Measurements from ENCODE around the gene KIAA1549.

KIAA1549 gene

GRCh38 chr7:138974675-138975292, 6.4 kb downstream of the KIAA1549 start:
- FAIRE-seq, result no peak

GRCh38 chr7:138974103-138974502, 7.1 kb downstream of the KIAA1549 start:
- no peak for FAIRE-seq

- FAIRE-seq, result no peak
These were observed 10.2 kb downstream of the KIAA1549 start for GRCh38 chr7:138970952-138971351.

GRCh38 chr7:138970446-138970845, 10.7 kb downstream of the KIAA1549 start:
- no peak for FAIRE-seq

- FAIRE-seq, result no peak
These were observed 14.0 kb downstream of the KIAA1549 start for GRCh38 chr7:138967159-138967558.

- no peak for FAIRE-seq
These were observed 16.4 kb downstream of the KIAA1549 start for GRCh38 chr7:138964624-138965436.

- no peak for FAIRE-seq
These were observed 17.5 kb downstream of the KIAA1549 start for GRCh38 chr7:138963675-138964074.

- no peak for FAIRE-seq
These were observed 18.5 kb downstream of the KIAA1549 start for GRCh38 chr7:138962561-138963270.

GRCh38 chr7:138961159-138961558, 20.0 kb downstream of the KIAA1549 start:
- FAIRE-seq, result no peak

GRCh38 chr7:138958391-138958956, 22.7 kb downstream of the KIAA1549 start:
- FAIRE-seq, result no peak

GRCh38 chr7:138957753-138958390, 23.3 kb downstream of the KIAA1549 start:
- no peak for FAIRE-seq

GRCh38 chr7:138957217-138957616, 24.0 kb downstream of the KIAA1549 start:
- no peak for FAIRE-seq

- no peak for FAIRE-seq
These were observed 26.4 kb downstream of the KIAA1549 start for GRCh38 chr7:138954545-138955475.

- no peak for FAIRE-seq
These were observed 28.4 kb downstream of the KIAA1549 start for GRCh38 chr7:138952791-138953190.

- FAIRE-seq, result no peak
These were observed 29.2 kb downstream of the KIAA1549 start for GRCh38 chr7:138951953-138952352.

GRCh38 chr7:138949421-138950088, 31.6 kb downstream of the KIAA1549 start:
- FAIRE-seq, result no peak

- no peak for FAIRE-seq
These were observed 32.8 kb downstream of the KIAA1549 start for GRCh38 chr7:138948403-138948802.

GRCh38 chr7:138945821-138946220, 35.4 kb downstream of the KIAA1549 start:
- FAIRE-seq, result no peak

- FAIRE-seq, result no peak
These were observed 36.0 kb downstream of the KIAA1549 start for GRCh38 chr7:138945154-138945553.

GRCh38 chr7:138944592-138944991, 36.6 kb downstream of the KIAA1549 start:
- no peak for FAIRE-seq

GRCh38 chr7:138943061-138943460, 38.1 kb downstream of the KIAA1549 start:
- FAIRE-seq, result no peak

Measured in A204.1 (cell line).